Measurements from ENCODE around the gene DUSP8. TPM values are rescaled to one million over a fixed set of nuclear protein-coding genes. Genes with fewer than 3 reads are reported as not detected.

DUSP8 gene
- total RNA-seq, 1 experiment from 2014 or later = 0.24 TPM

DNA sequence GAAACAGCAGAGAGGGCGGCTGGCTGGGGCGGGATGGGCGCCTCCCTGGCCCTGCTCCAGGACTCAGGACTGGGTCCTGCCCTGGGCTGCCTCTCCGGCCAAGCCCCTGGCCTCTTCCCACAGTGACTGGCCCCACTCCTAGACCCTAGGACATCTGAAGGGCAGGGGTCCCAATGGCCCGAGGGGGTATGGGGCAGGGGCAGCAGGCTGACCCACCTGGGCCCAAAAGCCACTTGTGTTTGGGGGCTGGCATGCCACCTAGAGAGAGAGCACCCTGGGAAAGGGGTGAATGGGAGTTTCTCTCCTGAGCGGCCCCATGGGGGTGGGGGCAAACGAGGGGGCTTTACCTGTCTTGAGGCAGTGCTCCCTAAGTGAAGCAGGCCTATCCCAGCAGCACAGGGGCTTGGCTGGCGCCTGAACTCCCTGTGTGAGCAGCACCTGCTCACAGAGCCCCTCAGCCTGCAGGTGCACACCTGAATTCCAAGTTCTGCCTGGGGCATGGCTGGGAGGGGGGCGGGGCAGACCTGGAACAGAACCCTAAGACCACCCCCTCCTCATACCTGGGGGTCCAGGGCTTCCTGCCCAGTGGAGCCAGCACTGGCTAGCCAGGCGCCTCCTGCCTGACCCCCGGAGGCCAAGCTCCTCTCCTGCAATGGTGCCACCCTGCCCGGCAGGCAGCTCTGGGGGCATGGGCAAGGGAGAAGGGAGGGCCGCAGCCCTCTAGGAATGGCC, 16.9 kb downstream of the DUSP8 start:
- no peak for DNase-seq (ENCODE audit: low read depth)

- DNase-seq (ENCODE audit: low read depth) = no peak
Measured at GRCh38 chr11:1553808-1554594, 18.1 kb downstream of the DUSP8 start.

DNA sequence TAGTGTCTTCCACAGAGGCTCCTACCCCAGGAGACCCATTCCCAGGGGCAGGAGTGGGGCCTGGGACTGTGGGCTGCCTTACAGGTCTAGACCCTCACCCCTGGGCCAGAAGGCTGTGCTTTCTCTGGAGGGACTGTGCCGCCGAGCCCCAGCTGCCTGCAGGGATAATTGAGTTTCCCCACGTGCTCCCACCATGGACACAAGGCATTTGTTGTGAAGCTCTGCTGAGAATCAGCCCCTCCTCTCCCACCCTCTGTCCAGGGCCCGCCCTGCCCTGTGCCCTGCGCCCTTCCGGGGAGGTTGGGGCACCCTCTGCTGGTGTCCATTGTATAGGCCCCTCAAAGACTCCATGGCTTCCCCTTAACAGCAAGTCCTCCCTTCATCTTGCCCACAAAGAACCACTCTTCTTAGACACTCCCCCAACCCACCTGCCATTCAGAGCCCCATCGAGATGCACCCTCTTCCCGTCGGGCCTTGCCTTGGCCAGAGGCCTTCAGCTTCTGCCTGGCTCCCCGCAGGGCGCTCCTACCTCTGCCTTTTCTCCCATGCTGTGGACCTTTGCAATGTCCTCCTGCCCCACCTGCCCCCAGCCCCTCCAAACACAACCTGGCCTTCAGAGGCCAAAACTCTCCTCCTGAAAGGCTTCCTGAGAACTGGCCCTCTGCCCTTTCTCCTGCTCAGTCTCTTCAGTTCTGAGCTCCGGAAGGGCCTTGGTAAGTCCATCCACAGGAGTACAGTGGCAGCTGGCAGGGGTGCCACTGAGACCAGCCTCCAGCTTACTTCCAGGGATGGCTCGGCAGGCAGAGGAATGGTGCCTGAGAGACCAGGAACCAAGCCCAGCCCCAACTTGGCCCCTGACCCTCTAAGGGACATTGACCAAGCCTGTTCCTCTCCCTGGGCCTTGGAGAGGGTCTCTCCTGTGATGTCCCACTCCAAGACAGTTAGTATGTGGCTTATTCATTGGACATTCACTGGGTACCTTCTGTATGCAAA, 22.4 kb downstream of the DUSP8 start:
- no peak for DNase-seq (ENCODE audit: low read depth)

GRCh38 chr11:1548221-1549070, 23.6 kb downstream of the DUSP8 start:
- peak; percentile 30 for DNase-seq (ENCODE audit: low read depth)

- DNase-seq (ENCODE audit: low read depth) = no peak
Measured at GRCh38 chr11:1547467-1548098, 24.5 kb downstream of the DUSP8 start.

GRCh38 chr11:1546536-1547466, 25.3 kb downstream of the DUSP8 start:
- no peak for DNase-seq (ENCODE audit: low read depth)

DNA sequence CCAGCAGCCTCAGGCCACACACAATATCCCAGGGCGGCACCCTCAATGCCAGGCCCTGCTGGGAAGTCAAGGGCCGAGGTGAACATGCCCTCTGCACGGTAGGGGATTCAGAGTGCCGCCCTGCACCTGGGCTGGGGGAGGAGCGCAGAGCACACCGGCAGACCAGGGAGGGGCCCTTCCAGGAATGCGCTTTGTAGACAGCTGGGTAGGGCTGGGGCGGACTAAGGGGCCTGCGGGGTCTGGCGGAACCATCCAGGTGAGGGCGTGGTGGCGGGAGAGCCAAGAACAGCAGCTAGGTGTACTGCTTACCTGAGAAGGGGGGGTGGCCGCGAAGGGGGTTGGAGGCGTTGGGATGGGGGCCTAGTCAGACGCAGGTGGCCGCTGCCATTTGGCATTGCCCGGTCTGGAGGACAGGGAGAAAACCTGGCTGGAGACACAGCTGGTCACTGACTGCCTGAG, 26.0 kb downstream of the DUSP8 start:
- DNase-seq (ENCODE audit: low read depth) = no peak

DNA sequence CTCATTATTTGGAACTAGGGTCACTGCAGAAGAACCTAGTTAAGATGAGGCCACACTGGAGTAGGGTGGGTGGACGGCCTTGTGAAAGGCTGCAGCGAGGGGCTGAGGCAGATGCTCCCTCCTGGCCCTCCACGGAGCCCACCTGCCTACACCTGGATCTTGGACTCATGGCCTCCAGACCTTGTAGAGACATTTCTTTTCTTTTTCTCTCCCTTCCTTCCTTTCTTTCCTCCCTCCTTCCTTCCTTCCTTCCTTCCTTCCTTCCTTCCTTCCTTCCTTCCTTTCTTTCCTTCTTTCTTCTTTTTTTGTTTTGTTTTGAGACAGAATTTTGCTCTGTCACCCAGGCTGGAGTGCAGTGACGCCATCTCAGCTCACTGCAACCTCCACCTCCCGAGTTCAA, 26.6 kb downstream of the DUSP8 start:
- no peak for DNase-seq (ENCODE audit: low read depth)

- DNase-seq (ENCODE audit: low read depth) = no peak
Measured at GRCh38 chr11:1544536-1544935, 27.5 kb downstream of the DUSP8 start.

DNA sequence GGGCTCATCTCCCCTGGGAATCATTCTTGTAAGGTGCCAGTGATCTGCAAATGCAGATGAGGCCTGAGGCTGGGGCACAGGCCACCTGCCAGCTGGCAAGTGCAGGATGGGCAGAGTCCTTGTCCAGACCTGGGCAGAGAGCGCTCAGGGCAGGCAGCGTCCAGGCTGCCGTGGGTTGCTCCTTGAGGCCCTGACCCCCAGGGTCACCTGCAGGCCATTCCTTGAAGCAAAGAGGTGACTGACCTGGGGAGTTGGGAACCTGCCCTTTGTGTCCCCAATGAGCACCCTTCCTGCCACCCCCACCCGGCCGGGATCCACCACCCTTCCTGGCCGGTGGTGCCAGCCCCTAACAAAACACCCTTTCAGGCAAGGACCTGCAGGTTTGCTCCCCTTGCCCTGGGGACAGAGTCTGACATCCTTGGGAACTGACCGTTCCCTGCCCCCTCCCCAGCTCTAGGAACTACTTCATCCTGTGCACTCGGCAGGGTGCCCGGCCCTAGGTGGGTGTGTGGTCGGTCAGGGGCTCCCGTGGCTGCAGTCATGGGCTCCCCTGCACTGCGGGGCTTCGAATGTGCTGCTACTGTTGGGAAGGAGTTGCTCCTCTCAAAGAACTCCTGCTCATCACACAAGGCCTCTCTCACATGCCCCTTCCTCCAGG, 28.3 kb downstream of the DUSP8 start:
- DNase-seq (ENCODE audit: low read depth) = no peak

- DNase-seq (ENCODE audit: low read depth) = no peak
Measured at GRCh38 chr11:1542267-1542666, 29.8 kb downstream of the DUSP8 start.

GRCh38 chr11:1541474-1542204, 30.4 kb downstream of the DUSP8 start:
- peak; percentile 36 for DNase-seq (ENCODE audit: low read depth)

DNA sequence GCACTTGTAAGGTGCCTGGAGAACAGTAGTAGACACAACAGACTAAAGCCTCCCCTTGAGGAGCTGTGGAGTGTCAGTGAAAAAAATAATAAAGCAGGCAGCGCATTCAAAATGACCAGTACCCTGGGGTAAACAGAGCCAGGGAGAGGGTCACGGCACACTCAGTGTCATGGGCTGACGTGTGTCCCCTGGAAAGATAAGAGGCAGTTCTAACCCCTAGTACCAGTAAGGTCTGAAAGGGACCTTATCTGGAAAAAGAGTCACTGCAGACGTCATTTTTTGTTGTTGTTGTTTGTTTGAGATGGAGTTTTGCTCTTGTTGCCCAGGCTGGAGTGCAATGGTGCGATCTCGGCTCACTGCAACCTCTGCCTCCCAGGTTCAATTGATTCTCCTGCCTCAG, 32.0 kb downstream of the DUSP8 start:
- no peak for DNase-seq (ENCODE audit: low read depth)

GRCh38 chr11:1538153-1538552, 33.9 kb downstream of the DUSP8 start:
- no peak for DNase-seq (ENCODE audit: low read depth)

GRCh38 chr11:1536065-1536843, 35.8 kb downstream of the DUSP8 start:
- no peak for DNase-seq (ENCODE audit: low read depth)

GRCh38 chr11:1534682-1535081, 37.4 kb downstream of the DUSP8 start:
- peak; percentile 80 for DNase-seq (ENCODE audit: low read depth)

DNA sequence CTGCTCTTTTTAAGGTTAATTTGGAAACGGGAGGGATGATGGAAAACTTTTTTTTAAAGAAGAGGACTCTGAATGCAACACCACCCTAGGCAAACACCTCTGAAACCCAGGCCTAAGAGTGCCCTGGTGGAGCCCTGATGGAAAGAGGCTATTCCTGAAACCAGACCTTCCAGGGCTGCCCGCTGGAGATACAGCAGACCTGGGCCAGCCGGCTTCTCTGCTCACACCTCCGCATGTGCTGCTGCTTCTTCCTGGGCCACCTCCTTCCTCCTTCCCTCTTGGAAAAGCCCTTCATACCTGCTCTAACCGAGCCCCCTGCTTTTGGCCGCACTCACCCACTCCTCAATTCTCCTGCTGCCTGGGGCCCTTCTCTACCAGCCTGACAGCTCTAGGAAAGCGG, 37.9 kb downstream of the DUSP8 start:
- no peak for DNase-seq (ENCODE audit: low read depth)

Measured in RPMI7951 (cell line).